ENCODE results near the gene SCAMP3.
A peak's percentile ranks its signal among the peaks of the same experiment; 100 is the strongest.
"Not testable (repeated sequence)": the region's sequence is repeated elsewhere in the genome, so short reads cannot be mapped to it uniquely, and the experiment has no call there.

The SCAMP3 gene

GRCh38 chr1:155232001-155232978, 29.9 kb downstream of the SCAMP3 start:
- not testable (repeated sequence) for H3K4me3 ChIP-seq (ENCODE audit: low read depth, low read length)

GRCh38 chr1:155231302-155231701, 30.9 kb downstream of the SCAMP3 start:
- H3K4me3 ChIP-seq (ENCODE audit: low read depth, low read length): not testable (repeated sequence)

DNA sequence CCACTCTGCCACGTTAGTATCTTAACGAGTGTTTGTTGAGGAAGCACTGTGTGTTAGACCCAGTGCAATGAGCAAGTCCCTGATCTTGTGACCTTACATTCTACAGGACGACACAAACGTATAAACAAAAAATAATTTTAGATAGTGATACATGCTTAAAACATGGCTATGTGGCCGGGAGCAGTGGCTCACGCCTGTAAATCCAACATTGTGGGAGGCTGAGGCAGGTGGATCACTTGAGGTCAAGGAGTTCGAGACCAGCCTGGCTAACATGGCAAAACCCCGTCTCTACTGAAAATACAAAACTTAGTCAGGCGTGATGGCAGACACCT, 34.1 kb downstream of the SCAMP3 start:
- H3K4me3 ChIP-seq (ENCODE audit: low read depth, low read length): peak overlapping the region; percentile 57

DNA sequence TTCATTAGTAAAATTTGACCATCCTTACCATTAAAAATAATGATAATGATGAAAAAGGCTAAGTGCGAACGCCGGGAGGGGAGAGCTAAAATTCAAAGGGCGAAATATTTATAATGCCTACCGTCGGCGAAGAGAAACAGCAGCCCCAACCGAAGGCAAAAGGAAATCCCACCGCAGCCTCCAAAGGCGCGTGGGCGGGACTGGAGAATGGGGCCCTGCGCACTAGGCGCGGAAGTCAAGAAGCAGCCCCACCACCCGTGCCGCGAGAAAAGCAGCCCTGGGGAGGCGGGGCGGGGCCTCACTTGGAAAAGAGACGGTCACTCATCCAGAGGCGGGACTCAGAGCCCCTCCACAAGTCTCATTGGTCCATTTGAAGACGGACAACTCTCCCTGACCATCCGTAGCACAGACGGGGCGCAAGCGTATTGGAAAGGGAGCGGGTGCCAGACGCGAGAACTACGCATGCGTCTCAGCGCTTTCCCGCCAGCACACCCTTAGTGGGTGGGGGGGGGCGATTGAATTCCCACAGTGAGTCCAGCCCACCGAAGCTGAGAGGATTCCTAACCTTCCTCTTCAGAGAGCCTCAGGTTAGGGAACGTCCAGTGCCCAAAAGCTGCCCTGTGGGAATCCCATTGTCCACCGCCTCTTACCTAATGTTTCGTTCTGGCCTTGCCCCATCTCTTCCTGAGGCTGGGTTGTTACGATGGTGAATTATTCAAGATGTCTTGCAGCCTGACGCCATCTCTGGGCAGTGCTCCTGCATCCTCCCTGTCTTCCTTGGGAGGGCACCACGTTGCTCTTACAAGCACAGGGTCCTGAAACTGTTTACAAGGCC, 34.7 kb downstream of the SCAMP3 start:
- H3K4me3 ChIP-seq (ENCODE audit: low read depth, low read length): peak overlapping the region; percentile 76

GRCh38 chr1:155226910-155227260, 35.3 kb downstream of the SCAMP3 start:
- peak overlapping the region; percentile 76 for H3K4me3 ChIP-seq (ENCODE audit: low read depth, low read length)

GRCh38 chr1:155226188-155226909, 35.8 kb downstream of the SCAMP3 start:
- peak overlapping the region; percentile 76 for H3K4me3 ChIP-seq (ENCODE audit: low read depth, low read length)

GRCh38 chr1:155225404-155225759, 36.8 kb downstream of the SCAMP3 start:
- H3K4me3 ChIP-seq (ENCODE audit: low read depth, low read length): not testable (repeated sequence)

DNA sequence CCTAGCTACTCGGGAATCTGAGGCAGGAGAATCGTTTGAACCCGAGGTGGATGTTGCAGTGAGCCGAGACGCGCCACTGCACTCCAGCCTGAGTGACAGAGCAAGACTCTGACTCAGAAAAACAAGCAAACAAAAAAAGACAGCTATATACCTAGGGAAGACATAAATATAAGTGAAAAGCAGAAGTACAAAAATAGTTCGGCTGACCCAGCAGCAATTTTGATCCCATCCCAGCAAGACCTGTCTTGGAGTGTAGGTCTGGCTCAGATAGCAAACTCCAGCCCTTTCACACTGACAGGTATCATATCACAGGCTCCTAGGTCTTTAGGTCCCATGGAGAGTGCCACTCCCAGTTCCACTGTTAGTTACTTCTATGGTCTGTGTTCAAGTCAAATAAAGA, 39.1 kb downstream of the SCAMP3 start:
- no peak overlapping the region for H3K4me3 ChIP-seq (ENCODE audit: low read depth, low read length)

DNA sequence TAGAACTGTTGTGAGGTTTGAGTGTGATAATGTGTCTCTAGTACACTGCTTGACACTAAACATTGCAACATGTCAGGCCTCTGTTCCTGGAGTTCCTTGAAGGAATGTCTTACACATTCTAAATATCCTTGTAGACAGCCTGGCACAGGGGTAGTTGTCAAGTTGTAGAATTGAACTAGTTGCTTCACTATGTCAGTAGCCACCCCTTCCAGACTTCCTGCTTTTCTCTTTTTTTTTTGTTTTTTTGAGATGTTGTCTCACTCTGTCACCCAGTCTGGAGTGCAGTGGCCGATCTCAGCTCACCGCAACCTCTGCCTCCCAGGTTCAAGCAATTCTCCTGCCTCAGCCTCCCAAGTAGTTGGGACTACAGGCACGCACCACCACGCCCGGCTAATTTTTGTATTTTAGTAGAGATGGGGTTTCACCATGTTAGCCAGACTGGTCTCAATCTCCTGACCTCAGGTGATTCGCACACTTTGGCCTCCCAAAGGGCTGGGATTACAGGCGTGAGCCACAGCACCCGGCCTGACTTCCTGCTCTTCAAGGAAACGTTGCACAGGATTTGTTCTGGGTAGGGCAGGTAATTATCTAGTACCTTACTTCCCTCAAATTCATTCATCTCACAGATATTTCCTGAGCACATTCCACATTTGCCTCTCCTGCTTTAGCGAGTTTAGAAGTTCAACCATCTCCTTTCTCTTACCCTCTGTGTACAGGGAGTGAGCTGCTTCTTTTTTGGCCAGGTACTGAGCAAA, 41.8 kb downstream of the SCAMP3 start:
- not testable (repeated sequence) for H3K4me3 ChIP-seq (ENCODE audit: low read depth, low read length)

GRCh38 chr1:155219592-155220031, 42.5 kb downstream of the SCAMP3 start:
- no peak overlapping the region for H3K4me3 ChIP-seq (ENCODE audit: low read depth, low read length)

GRCh38 chr1:155218854-155219591, 43.1 kb downstream of the SCAMP3 start:
- no peak overlapping the region for H3K4me3 ChIP-seq (ENCODE audit: low read depth, low read length)

- H3K4me3 ChIP-seq (ENCODE audit: low read depth, low read length): not testable (repeated sequence)
Observed at GRCh38 chr1:155214702-155215101, 47.5 kb downstream of the SCAMP3 start.

GRCh38 chr1:155212051-155212440, 50.1 kb downstream of the SCAMP3 start:
- H3K4me3 ChIP-seq (ENCODE audit: low read depth, low read length): not testable (repeated sequence)

GRCh38 chr1:155211381-155212050, 50.6 kb downstream of the SCAMP3 start:
- not testable (repeated sequence) for H3K4me3 ChIP-seq (ENCODE audit: low read depth, low read length)

- no peak overlapping the region for H3K4me3 ChIP-seq (ENCODE audit: low read depth, low read length)
Observed at GRCh38 chr1:155210314-155211104, 51.7 kb downstream of the SCAMP3 start.

GRCh38 chr1:155209312-155209721, 52.8 kb downstream of the SCAMP3 start:
- H3K4me3 ChIP-seq (ENCODE audit: low read depth, low read length): peak overlapping the region; percentile 91

DNA sequence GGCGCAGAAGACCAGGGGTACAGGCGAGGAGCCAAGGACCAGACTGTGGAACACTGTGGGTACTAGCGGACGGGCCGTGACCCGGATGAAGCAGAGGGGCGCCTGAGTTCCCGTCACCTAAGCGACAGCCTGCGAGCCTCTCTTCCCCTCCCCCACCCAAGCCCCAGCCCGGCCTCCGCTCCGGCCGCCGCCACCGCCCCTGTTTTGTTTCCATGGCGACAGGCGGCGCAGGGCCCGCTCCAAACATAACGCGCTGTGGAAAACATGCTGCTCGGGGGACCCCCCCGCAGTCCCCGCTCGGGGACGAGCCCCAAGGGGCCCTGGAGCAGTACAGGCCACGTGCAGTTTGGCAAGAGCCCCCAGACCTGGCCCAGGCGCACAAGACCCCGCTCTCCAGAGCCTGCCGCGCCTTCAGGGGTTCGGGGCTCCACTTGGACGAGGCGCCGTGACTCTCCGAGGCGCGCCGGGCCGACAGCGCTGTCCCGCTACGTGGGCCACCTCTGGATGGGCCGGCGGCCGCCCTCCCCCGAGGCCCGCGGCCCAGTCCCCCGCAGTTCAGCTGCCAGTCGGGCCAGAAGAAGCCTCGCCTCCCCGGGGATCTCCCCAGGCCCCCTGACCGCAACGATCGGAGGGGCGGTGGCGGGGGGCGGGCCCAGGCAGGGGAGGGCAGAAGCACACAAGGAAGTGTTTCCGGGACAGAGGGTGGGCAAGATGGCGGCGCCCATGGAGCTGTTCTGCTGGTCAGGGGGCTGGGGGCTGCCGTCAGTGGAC, 53.4 kb downstream of the SCAMP3 start, which contains the start of gene MTX1:
TSS of gene MTX1 (plus strand) at position 155 of the 771 bp plus-strand sequence. CDS start at position 265, 110 bp downstream.
- H3K4me3 ChIP-seq (ENCODE audit: low read depth, low read length): peak within 1 kb of the TSS; percentile 91
